Smooth muscle cell of the brain vasculature (primary cell): Measurements from ENCODE around the gene TNP1.

ENCODE experiments used
- DNase-seq: peaks from one replicate; pipeline ENCODE4 v3.0.0-alpha.2; 2012; ENCODE audit warnings: low read depth, low spot score

The TNP1 gene

DNA sequence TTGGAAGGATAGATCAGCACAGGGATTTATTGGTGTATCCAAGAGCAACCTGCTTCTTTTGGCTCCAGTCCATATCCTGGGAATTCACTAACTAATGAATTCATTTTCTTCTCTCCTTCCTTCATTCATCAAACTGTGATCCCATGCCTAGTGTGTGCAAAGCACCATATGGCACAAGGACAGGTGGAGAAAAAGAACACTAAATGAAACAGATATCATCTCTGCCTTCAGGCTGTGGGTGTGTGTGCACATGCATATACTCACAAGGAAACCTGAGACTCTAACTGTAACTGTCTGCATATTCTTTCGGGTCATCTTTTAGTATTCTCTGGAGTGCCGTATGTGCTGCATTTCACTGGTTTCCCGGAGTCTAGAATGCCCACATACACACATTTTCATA lies 20.2 kb downstream of the TNP1 start:
- no peak for DNase-seq

DNA sequence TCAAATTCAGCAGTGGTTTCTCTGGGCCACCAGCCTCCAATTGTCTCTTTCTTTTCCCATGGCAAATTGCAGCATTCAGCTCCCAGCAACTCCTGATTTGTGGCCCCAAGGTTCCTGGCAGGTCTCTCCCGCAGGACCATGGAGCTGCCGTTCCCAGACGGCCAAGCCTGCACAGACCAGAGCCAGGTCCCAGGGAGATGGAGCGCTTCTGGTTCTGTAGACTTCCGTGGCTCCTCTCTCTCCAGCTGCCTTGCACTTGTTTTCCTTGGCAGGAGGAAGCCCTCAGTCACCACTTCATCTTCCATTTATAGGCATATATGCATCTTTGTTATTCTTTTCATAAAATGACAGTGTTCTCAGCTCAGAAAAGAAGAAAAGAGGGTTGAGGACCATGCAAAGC lies 21.7 kb downstream of the TNP1 start:
- DNase-seq: peak; percentile 52

DNA sequence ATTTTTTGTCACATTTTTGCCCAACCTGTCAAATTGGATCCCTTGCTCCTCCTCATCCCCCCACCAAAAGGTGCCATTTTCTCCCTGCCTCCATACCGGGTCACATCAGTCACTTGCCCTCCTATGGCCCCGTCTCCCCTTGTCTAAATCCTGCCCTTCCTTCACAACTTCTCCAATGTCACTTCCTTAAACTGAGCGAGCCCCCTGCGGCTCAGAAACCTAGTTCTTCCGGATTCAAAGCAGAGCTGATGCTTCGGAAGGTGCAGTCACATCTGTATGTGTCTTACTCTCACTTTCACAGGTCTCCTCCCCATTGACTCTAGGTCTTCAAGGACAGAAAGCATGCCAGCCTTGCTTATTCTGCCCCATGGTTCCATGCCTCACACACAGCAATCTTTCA lies 22.1 kb downstream of the TNP1 start:
- no peak for DNase-seq

DNA sequence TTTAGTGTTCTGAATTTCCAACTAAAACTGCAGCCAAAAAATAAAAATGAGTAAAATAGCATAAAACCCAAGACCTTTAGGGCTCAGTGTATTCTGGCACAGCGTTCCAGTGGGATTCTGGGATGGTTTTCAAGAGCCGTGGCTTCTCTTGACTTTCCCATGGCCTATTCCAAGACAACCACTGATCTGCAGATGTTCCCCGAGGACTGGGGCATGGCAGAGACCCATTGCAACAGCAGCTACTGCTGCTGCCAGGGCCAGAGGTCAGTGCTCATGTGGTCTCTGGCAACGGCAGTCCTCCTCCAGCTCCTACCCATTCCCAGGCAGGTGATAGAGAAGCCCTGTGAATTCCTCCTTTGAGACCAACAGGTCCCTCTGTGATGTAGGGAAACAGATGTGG lies 26.8 kb downstream of the TNP1 start:
- no peak for DNase-seq

DNA sequence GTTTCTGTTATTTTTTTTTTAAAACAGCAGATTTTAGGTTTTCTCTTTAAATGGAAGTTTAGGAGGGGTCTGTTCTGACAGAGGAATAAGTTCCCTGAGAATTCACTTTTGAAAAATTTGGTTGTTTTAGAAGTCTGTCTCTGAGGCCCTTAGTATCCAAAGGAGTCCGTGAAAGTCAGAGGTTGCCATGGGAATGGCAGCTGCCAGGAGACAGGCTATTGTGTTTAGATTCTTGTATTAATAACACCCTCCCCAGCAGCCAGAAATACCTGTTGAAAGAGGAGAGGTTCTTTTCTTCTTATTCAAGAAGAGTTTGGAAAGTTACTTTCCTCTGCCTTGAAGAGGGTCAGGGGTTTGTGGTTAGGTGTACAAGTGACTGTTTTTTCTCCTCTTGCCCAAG lies 29.5 kb downstream of the TNP1 start:
- DNase-seq: no peak

DNA sequence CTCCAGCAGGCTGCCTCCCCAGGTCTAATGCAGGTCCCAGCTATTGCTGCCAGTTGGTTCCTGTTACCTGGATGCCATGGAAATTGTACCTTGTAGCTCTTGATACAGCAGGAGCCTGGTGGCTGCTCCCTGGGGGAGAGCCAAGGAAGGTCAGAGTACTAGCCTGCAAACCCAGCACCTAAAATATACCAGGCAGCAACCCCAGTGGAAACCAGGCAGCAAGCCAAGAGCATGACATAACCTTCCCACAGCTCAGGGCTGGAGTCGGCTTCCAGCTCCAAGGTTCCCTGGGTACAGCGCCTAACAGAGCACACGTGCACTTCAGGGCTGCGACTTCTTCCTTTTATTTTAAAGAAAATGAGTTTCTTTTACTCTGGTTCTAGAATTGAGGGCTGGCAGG lies 30.3 kb downstream of the TNP1 start:
- DNase-seq: peak; percentile 26

DNA sequence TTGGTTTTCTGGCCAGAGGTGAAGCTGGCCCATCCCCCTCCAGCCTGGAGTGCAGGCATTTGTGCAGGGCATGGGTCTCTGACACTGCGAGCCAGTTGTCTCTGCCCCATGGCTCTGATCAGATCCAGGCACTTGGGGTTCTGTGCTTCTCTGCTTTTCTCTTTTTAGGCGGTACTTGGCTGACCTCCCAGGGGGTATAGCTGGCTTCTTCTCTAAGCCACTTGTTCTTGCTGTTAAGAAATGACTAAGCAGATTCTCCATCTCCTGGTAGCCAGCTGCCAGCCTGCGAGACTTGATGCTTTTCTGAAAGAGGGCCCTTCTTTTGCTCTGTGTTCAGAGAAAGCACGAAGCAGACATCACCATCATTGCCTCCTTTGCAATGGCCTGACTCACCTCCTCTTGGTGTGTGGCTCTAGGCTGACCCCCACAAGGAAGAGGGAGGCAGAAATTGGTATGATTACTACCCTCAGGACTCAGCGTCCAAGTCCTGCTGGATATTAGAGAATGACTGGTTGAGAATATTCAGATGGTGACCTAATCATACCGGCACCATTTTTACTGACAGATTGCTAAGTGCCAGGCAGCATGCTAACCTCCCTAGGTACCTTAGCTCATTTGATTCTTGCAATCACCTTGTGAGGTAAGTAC lies 32.7 kb downstream of the TNP1 start:
- no peak for DNase-seq

DNA sequence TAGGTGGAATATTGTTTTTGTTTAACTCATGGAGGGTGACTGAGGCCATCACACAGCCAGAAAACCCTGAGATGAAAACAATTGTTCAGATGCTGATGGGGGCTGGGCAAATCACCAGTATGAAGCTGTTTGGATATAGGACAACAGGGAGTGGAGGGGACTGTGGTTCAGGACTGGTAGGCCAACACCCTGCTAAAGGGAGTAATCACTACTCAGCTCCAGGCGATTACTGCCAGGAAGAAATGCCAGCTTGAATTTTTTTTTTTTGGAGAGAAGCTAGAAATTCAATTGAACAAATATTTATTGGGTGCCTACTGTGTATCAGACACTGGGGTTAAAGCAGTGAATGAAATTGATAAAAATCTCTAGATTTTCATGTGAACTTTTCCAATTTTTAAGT lies 37.4 kb downstream of the TNP1 start:
- no peak for DNase-seq

DNA sequence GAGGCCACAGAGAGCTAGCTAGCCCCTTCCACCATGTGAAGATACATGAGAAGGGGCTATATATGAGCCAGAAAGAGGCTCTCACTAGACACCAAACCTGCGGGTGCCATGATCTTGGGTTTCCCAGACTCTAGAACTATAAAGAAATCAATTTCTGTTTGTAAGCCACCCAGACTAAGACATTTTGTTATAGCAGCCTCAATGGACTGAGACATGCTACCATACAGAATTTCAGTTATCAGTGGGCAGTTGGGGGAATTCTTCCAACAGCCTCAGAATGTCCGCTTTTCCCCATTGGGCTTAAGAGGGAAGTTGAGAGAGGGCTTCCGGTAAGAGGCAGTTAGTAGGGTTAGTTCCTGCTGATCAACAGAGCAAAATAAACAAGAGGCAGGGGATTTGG lies 39.2 kb downstream of the TNP1 start:
- DNase-seq: no peak

DNA sequence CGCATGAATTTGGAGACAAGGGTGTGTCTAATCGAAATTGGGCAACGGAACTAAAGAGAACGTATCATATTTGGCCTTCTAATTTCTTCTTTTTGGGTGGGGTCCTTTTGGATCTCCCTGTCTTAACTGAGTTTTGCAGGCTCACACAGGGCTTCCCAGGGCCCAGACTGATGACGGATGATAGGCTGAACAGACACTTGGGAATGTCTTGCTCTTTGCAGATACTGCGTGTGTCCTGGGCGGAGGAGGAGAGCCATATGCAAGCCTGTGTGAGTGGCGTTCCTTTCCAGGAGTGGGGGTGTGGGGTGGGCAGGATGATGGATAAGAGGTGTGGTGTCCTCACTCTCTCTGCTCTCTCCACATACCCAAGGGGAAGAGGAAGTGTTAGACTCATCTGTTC lies 40.1 kb downstream of the TNP1 start:
- DNase-seq: no peak

DNA sequence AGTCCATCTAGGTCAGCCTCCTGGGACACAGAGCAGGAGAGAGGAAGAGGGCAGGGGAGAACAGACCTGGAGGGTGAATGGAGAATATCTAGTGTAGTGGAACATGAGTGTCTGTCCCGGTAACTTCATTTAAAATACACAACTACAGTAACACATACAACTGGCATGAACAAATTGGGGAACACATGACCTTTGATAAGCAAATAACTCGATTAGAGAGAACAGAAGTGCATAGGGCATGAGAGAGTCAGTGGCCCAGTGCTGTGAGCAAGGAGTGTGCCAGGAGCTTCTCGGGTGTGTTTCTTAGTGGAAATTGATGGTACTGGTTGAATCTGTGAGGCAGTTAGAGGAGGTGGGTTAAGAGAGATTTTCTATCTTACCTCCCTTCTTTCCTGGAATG lies 40.8 kb downstream of the TNP1 start:
- no peak for DNase-seq

DNA sequence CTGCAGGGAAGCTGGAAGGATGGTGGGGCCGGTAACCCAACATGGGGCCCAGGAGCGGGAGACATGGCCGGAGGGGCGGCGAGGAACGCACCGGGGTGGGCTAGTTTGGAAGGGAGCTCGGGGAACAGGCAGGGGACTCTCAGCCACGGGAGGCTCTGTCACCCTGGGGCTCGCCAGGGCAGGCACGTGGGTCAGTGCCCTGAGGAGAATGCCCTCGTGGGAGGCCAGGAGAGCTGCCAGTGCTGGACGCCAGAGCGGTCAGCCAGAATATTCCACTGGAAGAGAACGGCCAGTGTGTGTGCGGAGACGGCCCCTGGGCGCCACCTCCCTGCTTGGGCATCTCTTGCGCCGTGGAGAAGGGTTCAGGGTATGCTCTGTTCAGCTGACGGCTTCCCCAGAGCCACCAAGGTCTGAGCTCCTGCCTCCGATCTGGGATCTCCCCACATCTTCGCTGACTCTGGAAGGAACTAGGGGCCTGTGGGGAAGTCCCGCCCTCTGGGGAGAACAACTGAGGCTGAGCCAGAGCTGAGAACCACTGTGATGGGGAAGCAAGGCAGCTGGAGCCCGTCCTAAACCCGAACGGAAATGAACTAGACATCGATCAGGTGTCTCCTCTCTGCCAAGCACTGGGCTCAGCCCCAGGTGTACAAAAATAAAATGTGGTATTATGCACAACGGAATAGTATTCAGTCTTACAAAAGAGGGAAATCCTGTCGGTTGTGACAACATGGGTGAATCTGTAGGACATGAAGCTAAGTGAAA lies 49.3 kb downstream of the TNP1 start:
- no peak for DNase-seq
